ENCODE data around the gene ARL8B. TPM values are rescaled to one million over a fixed set of nuclear protein-coding genes. Genes with fewer than 3 reads are reported as not detected.

The ARL8B gene
- total RNA-seq, 1 experiment from 2014 or later, result 43.8 TPM

DNA sequence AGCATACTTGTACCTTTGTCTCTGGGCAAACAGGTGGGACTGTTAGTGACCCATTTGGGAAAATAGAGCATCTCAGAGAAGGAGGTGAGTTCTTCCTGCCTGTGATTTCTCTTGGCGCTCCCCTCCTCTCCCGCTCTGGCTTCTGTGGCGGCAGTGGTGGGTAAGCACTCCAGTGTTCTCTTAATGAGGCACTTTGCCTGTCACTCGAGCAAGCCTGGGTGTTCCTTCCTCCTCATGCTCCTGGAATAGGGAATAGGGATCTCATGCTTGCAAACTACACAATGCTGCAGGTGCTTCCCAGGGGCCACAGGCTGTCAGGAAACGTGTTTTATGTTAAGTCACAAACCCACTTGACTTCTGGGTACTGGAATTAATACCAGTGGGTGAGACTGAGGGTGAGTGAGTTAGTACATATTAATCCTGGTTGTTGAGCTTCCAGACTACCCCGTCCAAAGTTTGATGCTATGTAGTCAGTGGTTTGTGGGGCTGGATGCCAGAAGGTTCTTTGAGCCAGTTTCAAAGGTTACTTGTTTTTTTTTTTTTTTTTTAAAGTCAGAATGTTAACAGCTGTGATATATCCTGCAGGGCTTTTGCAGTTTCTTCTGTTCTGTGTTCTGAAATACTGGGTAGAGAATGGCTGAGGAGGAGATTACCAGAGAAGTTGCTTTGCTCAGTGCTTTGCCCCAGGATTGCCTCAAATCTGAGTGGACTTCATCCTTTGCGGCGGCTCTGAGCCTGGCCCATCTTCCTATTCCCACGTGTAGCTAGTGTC lies 95.9 kb downstream of the ARL8B start:
- no peaks in the 10 kb centered on the region for H4K20me1 ChIP-seq (ENCODE audit: low read length)
- H3K79me2 ChIP-seq (ENCODE audit: low read length), result no peaks in the 10 kb centered on the region
- no peaks in the 10 kb centered on the region for H3K9me2 ChIP-seq (replicated peaks; ENCODE audit: low read length)
- no peak overlapping the region for H3K27ac ChIP-seq (ENCODE audit: low read length)
- H3K4me3 ChIP-seq (ENCODE audit: low read length), result no peak overlapping the region
- ATAC-seq, result no peak
- no peaks in the 10 kb centered on the region for H3K4me1 ChIP-seq (ENCODE audit: insufficient read depth, low read length)
- no peak for DNase-seq
- no peaks in the 10 kb centered on the region for H3K9me3 ChIP-seq (ENCODE audit: low read length)
- H3K36me3 ChIP-seq (ENCODE audit: low read depth, low read length), result peaks cover 24% of the 10 kb centered on the region; the same call in 1 of the 2 replicates
- H2AFZ ChIP-seq (ENCODE audit: low read length), result no peak overlapping the region
- ChIA-PET POLR2A (ENCODE audit: unreplicated experiment) (no interaction called here), CTCF (no interaction called here)
- TF ChIP-seq EZH2phosphoT487 (IDR thresholded peaks at IDR 0.05; ENCODE audit: borderline replicate concordance, low read length) (no peak), EZH2 (IDR thresholded peaks at IDR 0.05; ENCODE audit: low read length, unreplicated experiment) (no peak)
- TF ChIP-seq, protein P1, sequence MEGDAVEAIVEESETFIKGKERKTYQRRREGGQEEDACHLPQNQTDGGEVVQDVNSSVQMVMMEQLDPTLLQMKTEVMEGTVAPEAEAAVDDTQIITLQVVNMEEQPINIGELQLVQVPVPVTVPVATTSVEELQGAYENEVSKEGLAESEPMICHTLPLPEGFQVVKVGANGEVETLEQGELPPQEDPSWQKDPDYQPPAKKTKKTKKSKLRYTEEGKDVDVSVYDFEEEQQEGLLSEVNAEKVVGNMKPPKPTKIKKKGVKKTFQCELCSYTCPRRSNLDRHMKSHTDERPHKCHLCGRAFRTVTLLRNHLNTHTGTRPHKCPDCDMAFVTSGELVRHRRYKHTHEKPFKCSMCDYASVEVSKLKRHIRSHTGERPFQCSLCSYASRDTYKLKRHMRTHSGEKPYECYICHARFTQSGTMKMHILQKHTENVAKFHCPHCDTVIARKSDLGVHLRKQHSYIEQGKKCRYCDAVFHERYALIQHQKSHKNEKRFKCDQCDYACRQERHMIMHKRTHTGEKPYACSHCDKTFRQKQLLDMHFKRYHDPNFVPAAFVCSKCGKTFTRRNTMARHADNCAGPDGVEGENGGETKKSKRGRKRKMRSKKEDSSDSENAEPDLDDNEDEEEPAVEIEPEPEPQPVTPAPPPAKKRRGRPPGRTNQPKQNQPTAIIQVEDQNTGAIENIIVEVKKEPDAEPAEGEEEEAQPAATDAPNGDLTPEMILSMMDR (conservative IDR thresholded peaks at IDR 0.05; ENCODE audit: low read depth, low read length), result no peak
- intact Hi-C loops (cut with micrococcal nuclease), result no loop called here
- H3K9ac ChIP-seq (ENCODE audit: low read length), result no peak overlapping the region
- no peak overlapping the region for H3K4me2 ChIP-seq (ENCODE audit: low read length)
- H3K27me3 ChIP-seq (ENCODE audit: low read length), result no peaks in the 10 kb centered on the region
- H3F3A ChIP-seq (ENCODE audit: low read length, unreplicated experiment), result no peaks in the 10 kb centered on the region
- no TSS peak for BruUV-seq (replicated peaks)

DNA sequence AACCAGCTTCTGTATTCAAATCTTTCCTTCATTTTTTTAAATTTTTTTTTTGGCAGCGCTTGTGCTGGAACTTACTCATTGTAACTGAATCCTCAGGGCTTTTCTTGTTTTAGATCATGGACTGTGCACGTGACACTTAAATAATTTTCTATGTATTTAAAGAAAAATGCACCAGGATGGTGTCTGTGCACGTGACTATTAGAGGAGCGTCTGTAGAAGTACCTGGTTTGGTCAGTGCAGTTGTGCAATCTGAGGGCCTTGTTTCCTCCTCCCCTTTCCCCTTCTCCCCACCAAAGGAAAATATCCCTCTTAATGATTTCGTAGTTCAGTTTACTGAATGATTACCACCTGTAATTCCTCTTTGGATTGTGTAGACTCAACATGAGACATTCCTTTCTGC lies 96.7 kb downstream of the ARL8B start:
- no peak for TF ChIP-seq EZH2phosphoT487 (IDR thresholded peaks at IDR 0.05; ENCODE audit: borderline replicate concordance, low read length)
- TF ChIP-seq, protein P1 (conservative IDR thresholded peaks at IDR 0.05; ENCODE audit: low read depth, low read length), result no peak
- no peak for TF ChIP-seq EZH2 (IDR thresholded peaks at IDR 0.05; ENCODE audit: low read length, unreplicated experiment)
- H2AFZ ChIP-seq (ENCODE audit: low read length), result no peak overlapping the region
- H3K9me2 ChIP-seq (replicated peaks; ENCODE audit: low read length), result no peaks in the 10 kb centered on the region
- no peaks in the 10 kb centered on the region for H3F3A ChIP-seq (ENCODE audit: low read length, unreplicated experiment)
- H3K9ac ChIP-seq (ENCODE audit: low read length), result no peak overlapping the region
- no peak overlapping the region for H3K4me3 ChIP-seq (ENCODE audit: low read length)
- no peaks in the 10 kb centered on the region for H3K27me3 ChIP-seq (ENCODE audit: low read length)
- no peak overlapping the region for H3K4me2 ChIP-seq (ENCODE audit: low read length)
- no TSS peak for BruUV-seq (replicated peaks)
- no peaks in the 10 kb centered on the region for H3K9me3 ChIP-seq (ENCODE audit: low read length)
- peaks cover 18% of the 10 kb centered on the region; the same call in 1 of the 2 replicates for H3K36me3 ChIP-seq (ENCODE audit: low read depth, low read length)
- no peaks in the 10 kb centered on the region for H4K20me1 ChIP-seq (ENCODE audit: low read length)
- H3K79me2 ChIP-seq (ENCODE audit: low read length), result no peaks in the 10 kb centered on the region
- ChIA-PET POLR2A (ENCODE audit: unreplicated experiment) (interaction anchor here (0.6 kb wide), 1 partner anchor 93 kb away, joined by 3 read pairs; no protein-coding TSS in a partner anchor), CTCF (no interaction called here)
- no peak overlapping the region for H3K27ac ChIP-seq (ENCODE audit: low read length)
- DNase-seq, result no peak
- no peak for ATAC-seq
- intact Hi-C loops (cut with micrococcal nuclease), result no loop called here
- H3K4me1 ChIP-seq (ENCODE audit: insufficient read depth, low read length), result no peaks in the 10 kb centered on the region

DNA sequence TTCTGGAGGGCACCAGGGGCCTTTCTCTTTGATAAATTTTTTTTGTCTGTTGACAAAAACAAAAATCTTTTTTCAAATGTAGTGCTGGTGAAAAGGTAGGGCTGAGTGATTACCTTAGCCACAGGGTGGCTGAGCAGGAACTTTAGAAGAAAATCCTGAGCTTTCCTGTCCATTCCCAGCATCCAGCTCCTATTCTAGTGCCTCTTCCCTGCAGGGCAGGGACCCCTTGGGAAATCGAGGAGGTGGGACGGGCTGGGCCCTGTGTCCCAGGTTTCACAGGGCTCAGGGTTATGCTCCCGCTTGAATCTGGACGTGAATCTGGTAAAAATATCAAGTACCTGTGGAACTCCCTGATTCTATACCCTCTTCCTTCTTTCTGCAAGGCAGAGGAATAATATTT lies 97.1 kb downstream of the ARL8B start:
- Histone ChIP-seq H3K4me1 (ENCODE audit: insufficient read depth, low read length) (no peaks in the 10 kb centered on the region), H3K9me2 (replicated peaks; ENCODE audit: low read length) (no peaks in the 10 kb centered on the region), H3F3A (ENCODE audit: low read length, unreplicated experiment) (no peaks in the 10 kb centered on the region), H3K4me3 (ENCODE audit: low read length) (no peak overlapping the region), H3K9me3 (ENCODE audit: low read length) (no peaks in the 10 kb centered on the region), H3K9ac (ENCODE audit: low read length) (no peak overlapping the region), H2AFZ (ENCODE audit: low read length) (no peak overlapping the region), H4K20me1 (ENCODE audit: low read length) (no peaks in the 10 kb centered on the region), H3K4me2 (ENCODE audit: low read length) (no peak overlapping the region), H3K79me2 (ENCODE audit: low read length) (no peaks in the 10 kb centered on the region), H3K27me3 (ENCODE audit: low read length) (no peaks in the 10 kb centered on the region), H3K36me3 (ENCODE audit: low read depth, low read length) (peaks cover 14% of the 10 kb centered on the region; the same call in 1 of the 2 replicates), H3K27ac (ENCODE audit: low read length) (no peak overlapping the region)
- DNase-seq (no peak), ATAC-seq (no peak)
- POLR2A ChIA-PET (ENCODE audit: unreplicated experiment), result interaction anchor here (0.6 kb wide), 1 partner anchor 93 kb away, joined by 3 read pairs; no protein-coding TSS in a partner anchor
- TF ChIP-seq EZH2phosphoT487 (IDR thresholded peaks at IDR 0.05; ENCODE audit: borderline replicate concordance, low read length) (no peak), EZH2 (IDR thresholded peaks at IDR 0.05; ENCODE audit: low read length, unreplicated experiment) (no peak)
- TF ChIP-seq, protein P1 (conservative IDR thresholded peaks at IDR 0.05; ENCODE audit: low read depth, low read length), result no peak
- intact Hi-C loops (cut with micrococcal nuclease), result no loop called here
- CTCF ChIA-PET, result no interaction called here
- BruUV-seq (replicated peaks), result no TSS peak

Measured in PC-3 (cell line).